BE2C (cell line): Measurements from ENCODE around the gene MEF2C.

Experiments used
- DNase-seq: peaks from one replicate; pipeline ENCODE4 v3.0.0-alpha.2; 2020
- H3K27me3 ChIP-seq: fragments of 250-450 bp; sonication (Bioruptor Pico); 2 replicates; pipeline ENCODE4 v1.5.1; 2020; ENCODE audit warnings: mild to moderate bottlenecking
- H3K36me3 ChIP-seq: fragments of 250-450 bp; sonication (Bioruptor Pico); 2 replicates; pipeline ENCODE4 v1.5.1; 2020; ENCODE audit warnings: mild to moderate bottlenecking
- H3K4me1 ChIP-seq: fragments of 250-450 bp; sonication (Bioruptor Pico); 2 replicates; pipeline ENCODE4 v1.5.1; 2020
- H3K4me3 ChIP-seq: 2 replicates; pipeline ENCODE4 v1.5.1; 2011; ENCODE audit warnings: low read depth, low read length
- H3K9me3 ChIP-seq: fragments of 250-450 bp; sonication (Bioruptor Pico); 2 replicates; pipeline ENCODE4 v1.5.1; 2020
- CTCF ChIP-seq: IDR thresholded peaks from 2 replicates; pipeline ENCODE4 v1.5.1; 2012; ENCODE audit warnings: mild to moderate bottlenecking, low read depth, low read length

MEF2C gene

GRCh38 chr5:88678770-88679381 lies 204.1 kb downstream of the MEF2C start:
- Histone ChIP-seq H3K4me1 (no peaks in the 10 kb centered on the region), H3K36me3 (no peaks in the 10 kb centered on the region), H3K9me3 (no peaks in the 10 kb centered on the region), H3K4me3 (no peak overlapping the region), H3K27me3 (peaks cover 97% of the 10 kb centered on the region)
- no peak for DNase-seq
- no peak for TF ChIP-seq CTCF

GRCh38 chr5:88677943-88678769 lies 204.8 kb downstream of the MEF2C start:
- H3K36me3 ChIP-seq: no peaks in the 10 kb centered on the region
- DNase-seq: no peak
- H3K27me3 ChIP-seq: peaks cover 97% of the 10 kb centered on the region
- no peak overlapping the region for H3K4me3 ChIP-seq
- H3K9me3 ChIP-seq: no peaks in the 10 kb centered on the region
- TF ChIP-seq CTCF: no peak
- H3K4me1 ChIP-seq: no peaks in the 10 kb centered on the region

- H3K9me3 ChIP-seq: no peaks in the 10 kb centered on the region
- H3K27me3 ChIP-seq: peaks cover 97% of the 10 kb centered on the region
- TF ChIP-seq CTCF: no peak
- no peaks in the 10 kb centered on the region for H3K36me3 ChIP-seq
- no peaks in the 10 kb centered on the region for H3K4me1 ChIP-seq
- H3K4me3 ChIP-seq: no peak overlapping the region
- no peak for DNase-seq
These were observed 205.5 kb downstream of the MEF2C start for GRCh38 chr5:88677376-88677895.

- no peak for TF ChIP-seq CTCF
- no peaks in the 10 kb centered on the region for H3K36me3 ChIP-seq
- H3K4me1 ChIP-seq: no peaks in the 10 kb centered on the region
- peaks cover 97% of the 10 kb centered on the region for H3K27me3 ChIP-seq
- H3K9me3 ChIP-seq: no peaks in the 10 kb centered on the region
- H3K4me3 ChIP-seq: no peak overlapping the region
- DNase-seq: no peak
These were observed 206.2 kb downstream of the MEF2C start for GRCh38 chr5:88676637-88677375.

DNA sequence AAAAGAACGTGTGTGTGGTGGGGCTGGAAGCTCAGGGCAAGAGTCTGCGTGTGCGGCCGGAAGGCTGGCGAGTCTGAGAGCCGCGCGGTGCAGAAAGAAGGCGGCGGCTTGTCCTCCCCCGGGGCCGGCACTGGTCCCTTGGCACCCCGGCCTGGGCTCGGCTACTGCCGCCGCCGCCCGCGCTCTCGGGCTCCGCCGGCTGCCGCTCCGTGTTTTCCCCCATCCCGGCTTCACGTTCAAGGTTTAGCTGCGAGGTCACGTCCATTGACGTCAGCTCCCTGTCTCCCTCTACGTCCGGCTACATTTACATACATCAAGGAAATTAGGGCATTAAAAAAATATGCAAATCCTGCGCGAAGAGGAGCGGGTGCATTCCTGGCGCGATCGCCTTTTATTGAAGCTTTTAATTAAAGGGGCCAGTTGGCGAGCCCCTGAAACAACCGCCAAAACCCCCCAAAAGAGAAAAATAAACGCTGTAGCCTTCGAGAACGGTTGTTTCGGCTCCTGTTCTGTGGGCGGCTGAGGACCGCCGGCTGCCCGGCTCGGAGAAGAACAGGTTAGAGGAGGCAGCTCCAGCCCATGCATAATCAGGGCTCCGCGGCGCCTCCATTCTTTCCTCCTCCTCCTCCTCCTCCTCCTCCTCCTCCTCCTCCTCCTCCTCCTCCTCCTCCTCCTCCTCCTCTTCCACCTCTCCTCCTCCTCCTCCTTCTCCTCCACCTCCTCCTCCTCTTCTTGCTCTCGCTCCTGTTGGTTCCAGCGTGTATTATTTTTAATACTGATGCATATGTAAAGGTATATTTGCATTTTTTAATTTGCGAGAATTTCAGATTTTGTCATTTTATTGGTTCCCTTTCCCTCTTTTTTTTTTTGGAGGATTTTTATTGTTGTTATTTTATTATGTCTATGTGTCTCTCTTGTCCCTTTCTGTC lies 207.0 kb downstream of the MEF2C start:
- peak overlapping the region; percentile 27 for H3K4me3 ChIP-seq
- H3K27me3 ChIP-seq: peaks cover 97% of the 10 kb centered on the region
- no peak for DNase-seq
- H3K36me3 ChIP-seq: no peaks in the 10 kb centered on the region
- H3K9me3 ChIP-seq: no peaks in the 10 kb centered on the region
- no peak for TF ChIP-seq CTCF
- H3K4me1 ChIP-seq: no peaks in the 10 kb centered on the region
